ENCODE measurements around the gene OR52B4. TPM values are rescaled to one million over a fixed set of nuclear protein-coding genes. Genes with fewer than 3 reads are reported as not detected.
"Not testable (repeated sequence)": the region's sequence is repeated elsewhere in the genome, so short reads cannot be mapped to it uniquely, and the experiment has no call there.

OR52B4 gene
- total and polyA plus RNA-seq, 9 donors, result 0.30 TPM; not detected in 8

DNA sequence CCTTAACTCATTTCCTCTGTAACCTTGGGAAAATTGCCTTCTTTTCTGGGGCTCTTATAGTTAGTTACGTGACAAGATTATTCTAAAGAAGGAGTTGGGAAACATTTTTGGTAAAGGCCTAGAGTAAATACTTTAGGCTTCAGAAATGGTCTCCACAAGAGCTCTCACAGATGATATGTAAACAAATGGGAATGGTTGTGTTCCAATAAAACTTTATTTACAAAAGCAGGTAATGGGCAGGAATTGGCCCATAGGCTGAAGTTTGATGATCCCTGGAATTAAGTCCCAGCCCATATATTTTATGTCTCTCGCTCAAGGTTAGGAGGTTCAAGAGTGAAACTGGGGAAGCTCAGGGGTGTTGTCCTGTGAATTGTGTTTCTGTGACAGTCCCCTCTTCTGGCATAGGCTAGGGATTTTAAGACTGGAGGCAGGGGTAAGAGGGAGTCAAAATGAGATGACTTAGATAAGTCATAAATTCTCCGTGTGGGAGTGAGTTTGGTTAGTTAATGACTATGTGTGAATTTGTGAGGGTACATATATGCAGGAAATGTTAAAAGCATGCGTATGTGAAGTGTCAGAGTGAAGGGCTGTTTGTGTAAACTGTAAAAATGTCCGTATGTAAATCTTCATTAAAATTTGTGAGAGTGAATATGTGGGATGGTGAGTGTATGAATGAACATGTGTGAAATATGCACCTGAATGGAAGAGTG, 7.4 kb upstream of the OR52B4 start:
- H3K9me3 ChIP-seq, result no peaks in the 10 kb centered on the region
- 72 to 76% (median 74%) methylated on average over 5 of the region's 5 CpGs for WGBS, 3 donors
- H3K36me3 ChIP-seq, result no peaks in the 10 kb centered on the region
- no peak overlapping the region for H3K4me3 ChIP-seq
- DNase-seq, result no peak
- no peak for TF ChIP-seq POLR2A (IDR thresholded peaks at IDR 0.05)
- TF ChIP-seq, protein P1, sequence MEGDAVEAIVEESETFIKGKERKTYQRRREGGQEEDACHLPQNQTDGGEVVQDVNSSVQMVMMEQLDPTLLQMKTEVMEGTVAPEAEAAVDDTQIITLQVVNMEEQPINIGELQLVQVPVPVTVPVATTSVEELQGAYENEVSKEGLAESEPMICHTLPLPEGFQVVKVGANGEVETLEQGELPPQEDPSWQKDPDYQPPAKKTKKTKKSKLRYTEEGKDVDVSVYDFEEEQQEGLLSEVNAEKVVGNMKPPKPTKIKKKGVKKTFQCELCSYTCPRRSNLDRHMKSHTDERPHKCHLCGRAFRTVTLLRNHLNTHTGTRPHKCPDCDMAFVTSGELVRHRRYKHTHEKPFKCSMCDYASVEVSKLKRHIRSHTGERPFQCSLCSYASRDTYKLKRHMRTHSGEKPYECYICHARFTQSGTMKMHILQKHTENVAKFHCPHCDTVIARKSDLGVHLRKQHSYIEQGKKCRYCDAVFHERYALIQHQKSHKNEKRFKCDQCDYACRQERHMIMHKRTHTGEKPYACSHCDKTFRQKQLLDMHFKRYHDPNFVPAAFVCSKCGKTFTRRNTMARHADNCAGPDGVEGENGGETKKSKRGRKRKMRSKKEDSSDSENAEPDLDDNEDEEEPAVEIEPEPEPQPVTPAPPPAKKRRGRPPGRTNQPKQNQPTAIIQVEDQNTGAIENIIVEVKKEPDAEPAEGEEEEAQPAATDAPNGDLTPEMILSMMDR (IDR thresholded peaks at IDR 0.05), result no peak
- no peak for TF ChIP-seq EP300 (IDR thresholded peaks at IDR 0.05)
- H3K27ac ChIP-seq, result no peak overlapping the region
- intact Hi-C loops (cut with DNase I), result no loop called here
- H3K27me3 ChIP-seq, result no peaks in the 10 kb centered on the region
- H3K4me1 ChIP-seq (ENCODE audit: insufficient read depth), result no peaks in the 10 kb centered on the region

DNA sequence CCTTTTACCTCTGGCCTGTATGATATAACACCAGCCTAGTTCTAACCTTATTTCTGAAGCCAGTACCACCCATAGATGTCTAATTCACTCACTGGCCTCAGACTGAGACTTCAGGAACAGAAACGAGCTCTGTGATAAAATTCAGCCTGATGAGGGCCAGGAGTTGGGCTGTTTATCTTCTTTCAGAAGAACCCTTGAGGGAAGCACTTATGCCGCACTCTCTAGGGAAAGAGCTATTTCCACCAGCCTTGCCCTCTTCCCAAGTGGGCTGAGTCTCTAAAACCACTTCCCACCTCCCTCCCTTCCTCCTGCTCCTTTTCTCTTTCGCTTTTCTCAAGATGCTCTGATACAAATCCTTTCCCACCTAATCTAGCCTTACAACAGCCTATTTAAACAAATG, 2.0 kb upstream of the OR52B4 start:
- no peak for DNase-seq
- WGBS, 3 donors, result 50 to 66% (median 51%) methylated on average over 3 of the region's 3 CpGs
- intact Hi-C loops (cut with DNase I), result no loop called here

DNA sequence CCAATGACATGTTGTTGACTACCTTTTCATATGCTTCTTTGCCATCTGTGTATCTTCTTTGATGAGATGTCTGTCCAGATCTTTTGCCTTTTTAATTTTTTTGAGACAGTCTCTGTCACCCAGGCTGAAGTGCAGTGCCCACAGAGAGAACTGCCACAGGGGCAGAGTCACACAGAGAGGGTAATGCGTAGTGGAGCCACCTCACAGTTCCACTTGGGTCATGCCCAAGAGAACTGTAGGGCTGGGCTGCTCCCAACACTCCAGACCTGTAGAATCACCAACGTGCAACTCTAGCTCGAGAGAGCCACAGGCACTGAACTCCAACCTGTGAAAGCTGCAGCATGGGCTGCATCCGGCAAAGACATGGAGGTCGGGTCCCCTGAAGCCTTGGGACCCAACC, 20.0 kb downstream of the OR52B4 start:
- H3K27ac ChIP-seq; H3K4me3 ChIP-seq; H3K4me1 ChIP-seq (ENCODE audit: insufficient read depth); H3K9me3 ChIP-seq; H3K27me3 ChIP-seq; intact Hi-C loops (cut with DNase I); H3K36me3 ChIP-seq; DNase-seq: not testable (repeated sequence)
- WGBS, 3 donors, result 83 to 100% methylated on average over 1 of the region's 5 CpGs; no CpG with 5 or more reads in 1 of the 3 donors

More for the DNA sequence above, 2.0 kb upstream of the OR52B4 start:
- Histone ChIP-seq H3K4me1 (ENCODE audit: insufficient read depth) (no peaks in the 10 kb centered on the region), H3K4me3 (no peak overlapping the region), H3K9me3 (no peaks in the 10 kb centered on the region), H3K27me3 (no peaks in the 10 kb centered on the region), H3K27ac (no peak overlapping the region), H3K36me3 (no peaks in the 10 kb centered on the region)
- TF ChIP-seq EP300 (IDR thresholded peaks at IDR 0.05) (no peak), POLR2A (IDR thresholded peaks at IDR 0.05) (no peak)
- TF ChIP-seq, protein P1 (IDR thresholded peaks at IDR 0.05), result no peak

DNA sequence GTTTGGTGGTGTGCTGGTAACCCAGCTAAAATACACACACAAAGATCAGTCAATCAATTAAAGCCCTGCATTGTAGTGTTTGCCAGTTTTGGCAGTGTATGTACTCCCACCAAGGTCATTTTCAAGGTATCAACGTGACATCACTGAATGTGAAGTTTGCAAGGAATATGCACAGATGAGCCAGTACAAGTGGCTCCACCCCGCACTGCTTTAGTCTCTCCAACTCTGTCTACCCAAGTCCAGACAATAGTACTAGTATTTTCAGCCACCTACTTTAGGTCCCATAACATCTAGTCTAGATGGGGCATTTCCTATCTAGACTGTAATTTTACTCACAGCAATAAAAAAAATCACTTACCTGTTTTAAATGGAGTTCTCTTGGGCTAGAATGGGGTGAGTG, 22.8 kb downstream of the OR52B4 start:
- intact Hi-C loops (cut with DNase I); DNase-seq; H3K9me3 ChIP-seq; H3K27me3 ChIP-seq; H3K36me3 ChIP-seq; H3K27ac ChIP-seq; H3K4me1 ChIP-seq (ENCODE audit: insufficient read depth); H3K4me3 ChIP-seq: not testable (repeated sequence)
- 62 to 74% (median 68%) methylated on average over 2 of the region's 2 CpGs for WGBS, 3 donors

DNA sequence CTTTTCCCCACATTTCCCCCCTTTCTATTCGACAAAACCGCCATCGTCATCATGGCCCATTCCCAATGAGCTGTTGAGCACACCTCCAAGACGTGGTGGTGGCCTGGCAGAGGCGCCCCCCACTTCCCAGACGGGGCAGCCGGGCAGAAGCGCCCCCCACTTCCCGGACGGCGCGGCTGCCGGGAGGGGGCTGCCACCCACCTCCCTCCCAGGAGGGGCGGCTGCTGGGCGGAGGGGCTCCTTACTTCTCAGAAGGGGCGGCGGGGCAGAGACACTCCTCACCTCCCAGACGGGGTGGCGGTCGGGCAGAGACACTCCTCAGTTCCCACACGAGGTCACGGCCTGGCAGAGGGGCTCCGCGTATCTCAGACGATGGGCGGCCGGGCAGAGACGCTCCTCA, 33.8 kb downstream of the OR52B4 start:
- WGBS, 3 donors, result 91 to 94% (median 94%) methylated on average over 13 to 22 of the region's 28 CpGs

More for the DNA sequence above, 33.8 kb downstream of the OR52B4 start:
- H3K9me3 ChIP-seq; H3K4me1 ChIP-seq (ENCODE audit: insufficient read depth); H3K36me3 ChIP-seq; H3K4me3 ChIP-seq; intact Hi-C loops (cut with DNase I); H3K27ac ChIP-seq; DNase-seq; H3K27me3 ChIP-seq: not testable (repeated sequence)

Other genes starting within 250 kb of the OR52B4 start
- 10 to 100 TPM; 13.2 to 25.1 (median 20.8) TPM for gene TRIM21, start 25.3 kb upstream of the OR52B4 start, total RNA-seq
- 10 to 100 TPM; 21.1 to 51.9 TPM for gene TRIM21, start 25.3 kb upstream of the OR52B4 start, polyA plus RNA-seq
- under 1 TPM in 3 of 7 donors, not detected in 4; 0.25 to 0.85 (median 0.74) TPM for gene OR52K2, start 80.9 kb upstream of the OR52B4 start, total RNA-seq
- not detected for gene OR52K2, start 80.9 kb upstream of the OR52B4 start, polyA plus RNA-seq
- gene OR52K1, start 114.3 kb upstream of the OR52B4 start, total RNA-seq, result under 1 TPM in 6 of 7 donors, not detected in 1; 0.20 to 0.37 (median 0.34) TPM
- gene OR52K1, start 114.3 kb upstream of the OR52B4 start, polyA plus RNA-seq, result under 1 TPM; 0.05 to 0.07 TPM
- gene OR52M1, start 176.8 kb upstream of the OR52B4 start, total RNA-seq, result not detected
- gene OR52M1, start 176.8 kb upstream of the OR52B4 start, polyA plus RNA-seq, result not detected
- gene OR52I2, start 213.4 kb upstream of the OR52B4 start, total RNA-seq, result not detected
- not detected for gene OR52I2, start 213.4 kb upstream of the OR52B4 start, polyA plus RNA-seq
- gene OR52I1, start 225.7 kb upstream of the OR52B4 start, total RNA-seq, result not detected
- gene OR52I1, start 225.7 kb upstream of the OR52B4 start, polyA plus RNA-seq, result not detected
- 10 to 100 TPM; 13.2 to 18.7 (median 16.1) TPM for gene TRIM68, start 239.8 kb upstream of the OR52B4 start, total RNA-seq
- gene TRIM68, start 239.8 kb upstream of the OR52B4 start, polyA plus RNA-seq, result 10 to 100 TPM; 14.1 to 19.9 TPM

Data from ovary (tissue), 9 donors.